Measurements from ENCODE around the gene WSCD2.

Gene WSCD2

DNA sequence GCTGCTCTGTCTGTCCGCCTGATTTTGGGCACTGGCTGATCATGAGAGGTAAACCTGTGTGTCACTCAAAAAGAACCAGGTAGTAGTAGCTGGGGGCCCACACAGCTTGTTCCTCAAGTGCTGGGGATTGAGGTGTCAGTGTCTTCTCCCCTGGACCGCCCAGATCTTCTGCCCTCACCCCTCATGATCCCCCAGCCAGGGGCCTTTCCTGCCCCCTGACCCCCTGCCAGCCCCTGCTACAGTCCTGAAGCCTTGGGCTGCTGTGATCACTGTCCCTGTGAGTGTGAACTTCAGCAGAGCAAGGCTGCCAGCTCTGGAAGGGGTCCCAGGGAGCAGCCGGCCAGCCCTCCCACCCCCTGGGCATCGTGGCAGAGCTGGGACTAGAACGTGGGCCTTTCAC, 11.4 kb downstream of the WSCD2 start:
- H3K4me3 Mint-ChIP-seq = no peak overlapping the region
- no peaks in the 10 kb centered on the region for H3K4me1 Mint-ChIP-seq

DNA sequence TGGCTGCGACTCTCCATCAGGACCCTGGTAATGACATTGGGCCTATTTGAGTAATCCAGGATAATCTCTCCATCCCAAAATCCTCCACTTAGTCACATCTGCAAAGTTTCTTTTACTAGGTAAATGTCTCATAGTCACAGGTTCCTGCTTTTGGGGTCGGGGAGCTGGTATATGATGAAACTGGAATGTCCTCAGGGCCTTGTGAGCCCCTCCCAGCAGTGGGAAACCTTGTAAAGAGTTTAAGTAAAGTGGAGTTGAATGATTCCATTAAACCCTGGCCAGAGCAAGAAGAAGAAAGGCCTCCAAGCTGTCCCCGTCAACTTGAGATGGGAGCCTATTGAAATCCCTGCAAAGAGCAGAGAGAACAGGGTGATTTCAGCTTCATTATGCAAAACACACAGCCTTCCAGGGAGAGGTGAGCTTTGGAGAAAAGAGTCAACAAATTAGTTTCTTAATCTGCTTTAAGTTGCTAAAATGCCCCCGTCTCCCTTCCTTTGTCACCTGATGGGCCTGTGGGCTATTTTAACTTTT, 12.6 kb downstream of the WSCD2 start:
- no peak overlapping the region for H3K27ac Mint-ChIP-seq (ENCODE audit: low read depth)
- H3K9me3 Mint-ChIP-seq = no peaks in the 10 kb centered on the region
- H3K4me3 Mint-ChIP-seq = no peak overlapping the region
- H3K27me3 Mint-ChIP-seq = peaks cover 32% of the 10 kb centered on the region
- H3K36me3 Mint-ChIP-seq (ENCODE audit: insufficient read depth) = peaks cover 2% of the 10 kb centered on the region
- H3K4me1 Mint-ChIP-seq = no peaks in the 10 kb centered on the region
- no peak for DNase-seq (ENCODE audit: low spot score in 2 of 2)
- ATAC-seq (replicated peaks; ENCODE audit: extremely low read depth, poor library complexity, severe bottlenecking) = no peak

More for the DNA sequence above, 11.4 kb downstream of the WSCD2 start:
- no peaks in the 10 kb centered on the region for H3K9me3 Mint-ChIP-seq
- peak overlapping the region; percentile 55 for H3K27ac Mint-ChIP-seq (ENCODE audit: low read depth)
- ATAC-seq (replicated peaks; ENCODE audit: extremely low read depth, poor library complexity, severe bottlenecking) (no peak), DNase-seq (ENCODE audit: low spot score in 2 of 2) (no peak)
- H3K36me3 Mint-ChIP-seq (ENCODE audit: insufficient read depth) = peaks cover 2% of the 10 kb centered on the region
- peaks cover 33% of the 10 kb centered on the region for H3K27me3 Mint-ChIP-seq

GRCh38 chr12:108143144-108143543, 14.1 kb downstream of the WSCD2 start:
- Mint-ChIP-seq H3K9me3 (no peaks in the 10 kb centered on the region), H3K4me3 (no peak overlapping the region), H3K27me3 (peaks cover 32% of the 10 kb centered on the region), H3K4me1 (no peaks in the 10 kb centered on the region), H3K36me3 (ENCODE audit: insufficient read depth) (peaks cover 2% of the 10 kb centered on the region), H3K27ac (ENCODE audit: low read depth) (no peak overlapping the region)
- DNase-seq (ENCODE audit: low spot score in 2 of 2) (no peak), ATAC-seq (replicated peaks; ENCODE audit: extremely low read depth, poor library complexity, severe bottlenecking) (no peak)

DNA sequence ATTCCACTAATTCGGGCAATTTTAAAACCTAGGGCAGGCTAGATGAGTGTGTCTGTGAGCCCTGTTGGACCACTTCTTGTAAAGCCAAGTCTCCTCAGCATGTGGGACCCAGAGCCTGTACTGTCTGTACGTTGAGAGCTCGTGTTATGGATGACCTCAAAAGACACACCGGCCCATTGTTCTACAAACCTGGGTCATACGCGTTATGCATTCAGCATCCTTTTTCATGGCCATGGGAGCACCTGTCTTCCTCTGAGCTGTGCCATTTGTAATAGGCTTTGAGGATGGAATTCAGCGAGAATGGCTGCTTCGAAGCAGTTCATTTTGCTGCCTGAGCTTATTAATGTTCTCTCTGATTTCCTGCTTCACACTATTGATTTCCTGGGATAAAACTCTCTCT, 15.0 kb downstream of the WSCD2 start:
- no peaks in the 10 kb centered on the region for H3K4me1 Mint-ChIP-seq
- H3K4me3 Mint-ChIP-seq = no peak overlapping the region
- no peaks in the 10 kb centered on the region for H3K9me3 Mint-ChIP-seq
- peaks cover 41% of the 10 kb centered on the region for H3K27me3 Mint-ChIP-seq
- ATAC-seq (replicated peaks; ENCODE audit: extremely low read depth, poor library complexity, severe bottlenecking) (no peak), DNase-seq (ENCODE audit: low spot score in 2 of 2) (no peak)
- peaks cover 2% of the 10 kb centered on the region for H3K36me3 Mint-ChIP-seq (ENCODE audit: insufficient read depth)
- H3K27ac Mint-ChIP-seq (ENCODE audit: low read depth) = no peak overlapping the region

GRCh38 chr12:108145011-108145410, 15.9 kb downstream of the WSCD2 start:
- ATAC-seq (replicated peaks; ENCODE audit: extremely low read depth, poor library complexity, severe bottlenecking) (no peak), DNase-seq (ENCODE audit: low spot score in 2 of 2) (no peak)
- Mint-ChIP-seq H3K27me3 (peaks cover 50% of the 10 kb centered on the region), H3K4me1 (no peaks in the 10 kb centered on the region), H3K9me3 (no peaks in the 10 kb centered on the region), H3K4me3 (no peak overlapping the region), H3K27ac (ENCODE audit: low read depth) (no peak overlapping the region), H3K36me3 (ENCODE audit: insufficient read depth) (peaks cover 2% of the 10 kb centered on the region)

GRCh38 chr12:108146035-108146893, 17.2 kb downstream of the WSCD2 start:
- Mint-ChIP-seq H3K9me3 (no peaks in the 10 kb centered on the region), H3K4me3 (no peak overlapping the region), H3K27ac (ENCODE audit: low read depth) (no peak overlapping the region), H3K4me1 (no peaks in the 10 kb centered on the region), H3K36me3 (ENCODE audit: insufficient read depth) (peaks cover 2% of the 10 kb centered on the region), H3K27me3 (peaks cover 55% of the 10 kb centered on the region)
- no peak for ATAC-seq (replicated peaks; ENCODE audit: extremely low read depth, poor library complexity, severe bottlenecking)
- no peak for DNase-seq (ENCODE audit: low spot score in 2 of 2)

GRCh38 chr12:108147279-108147678, 18.2 kb downstream of the WSCD2 start:
- H3K4me1 Mint-ChIP-seq = no peaks in the 10 kb centered on the region
- H3K4me3 Mint-ChIP-seq = no peak overlapping the region
- H3K27me3 Mint-ChIP-seq = peaks cover 58% of the 10 kb centered on the region
- DNase-seq (ENCODE audit: low spot score in 2 of 2) (no peak), ATAC-seq (replicated peaks; ENCODE audit: extremely low read depth, poor library complexity, severe bottlenecking) (no peak)
- peaks cover 2% of the 10 kb centered on the region for H3K36me3 Mint-ChIP-seq (ENCODE audit: insufficient read depth)
- H3K27ac Mint-ChIP-seq (ENCODE audit: low read depth) = no peak overlapping the region
- no peaks in the 10 kb centered on the region for H3K9me3 Mint-ChIP-seq

DNA sequence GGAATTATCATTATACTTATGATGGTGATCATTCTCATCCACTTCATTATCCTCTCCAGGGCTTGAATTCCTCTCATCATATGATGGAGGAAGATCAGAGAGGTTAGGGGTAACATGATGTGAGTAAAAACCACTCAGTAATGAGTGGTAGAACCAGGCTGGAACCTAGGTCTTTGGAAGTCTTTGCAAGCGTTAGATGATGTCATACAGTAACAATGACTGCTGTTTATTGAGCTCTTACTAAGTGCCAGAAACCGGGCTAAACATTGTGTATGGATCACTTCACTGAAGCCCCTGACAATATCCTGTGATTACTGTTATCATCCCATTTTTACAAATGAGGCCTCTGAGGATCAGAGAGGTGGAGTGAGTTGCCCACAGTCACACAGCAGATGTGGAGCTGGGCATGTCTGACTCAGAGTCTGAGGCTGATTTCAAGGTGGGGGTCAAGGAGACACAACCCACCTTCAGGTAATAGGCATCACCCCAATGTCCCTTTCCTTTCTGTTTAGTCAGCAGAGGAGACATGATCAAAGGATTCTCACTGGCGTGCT, 19.5 kb downstream of the WSCD2 start:
- Mint-ChIP-seq H3K27ac (ENCODE audit: low read depth) (no peak overlapping the region), H3K36me3 (ENCODE audit: insufficient read depth) (no peaks in the 10 kb centered on the region), H3K9me3 (no peaks in the 10 kb centered on the region), H3K27me3 (peaks cover 58% of the 10 kb centered on the region), H3K4me3 (no peak overlapping the region), H3K4me1 (no peaks in the 10 kb centered on the region)
- ATAC-seq (replicated peaks; ENCODE audit: extremely low read depth, poor library complexity, severe bottlenecking) (no peak), DNase-seq (ENCODE audit: low spot score in 2 of 2) (no peak)

- H3K4me1 Mint-ChIP-seq = no peaks in the 10 kb centered on the region
- peaks cover 58% of the 10 kb centered on the region for H3K27me3 Mint-ChIP-seq
- ATAC-seq (replicated peaks; ENCODE audit: extremely low read depth, poor library complexity, severe bottlenecking) (no peak), DNase-seq (ENCODE audit: low spot score in 2 of 2) (no peak)
- H3K36me3 Mint-ChIP-seq (ENCODE audit: insufficient read depth) = no peaks in the 10 kb centered on the region
- H3K9me3 Mint-ChIP-seq = no peaks in the 10 kb centered on the region
- H3K27ac Mint-ChIP-seq (ENCODE audit: low read depth) = no peak overlapping the region
- no peak overlapping the region for H3K4me3 Mint-ChIP-seq
These were observed 21.3 kb downstream of the WSCD2 start for GRCh38 chr12:108150436-108150835.

- DNase-seq (ENCODE audit: low spot score in 2 of 2) = no peak
- H3K4me3 Mint-ChIP-seq = no peak overlapping the region
- no peak overlapping the region for H3K27ac Mint-ChIP-seq (ENCODE audit: low read depth)
- peaks cover 54% of the 10 kb centered on the region for H3K27me3 Mint-ChIP-seq
- ATAC-seq (replicated peaks; ENCODE audit: extremely low read depth, poor library complexity, severe bottlenecking) = no peak
- H3K4me1 Mint-ChIP-seq = no peaks in the 10 kb centered on the region
- H3K36me3 Mint-ChIP-seq (ENCODE audit: insufficient read depth) = no peaks in the 10 kb centered on the region
- no peaks in the 10 kb centered on the region for H3K9me3 Mint-ChIP-seq
These were observed 22.6 kb downstream of the WSCD2 start for GRCh38 chr12:108151533-108152169.

DNA sequence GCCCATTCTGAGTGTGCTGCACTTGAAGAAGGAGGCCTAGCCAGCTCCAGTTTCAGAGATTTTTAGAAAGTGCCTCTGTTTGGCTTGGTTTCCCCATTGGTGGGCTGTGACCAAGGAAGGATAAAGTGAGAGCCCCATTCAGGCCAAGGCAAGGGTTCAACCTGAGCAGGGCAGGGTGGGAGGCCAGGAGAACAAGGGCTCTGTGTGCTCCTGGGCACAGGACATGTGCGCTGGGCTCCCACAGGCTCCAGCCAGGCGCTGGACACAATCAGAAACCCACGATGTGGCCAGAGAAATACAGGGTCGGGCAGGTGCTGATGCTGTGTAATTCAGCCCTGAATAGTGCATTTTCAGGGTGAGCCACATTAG, 23.1 kb downstream of the WSCD2 start:
- no peak for DNase-seq (ENCODE audit: low spot score in 2 of 2)
- no peak for ATAC-seq (replicated peaks; ENCODE audit: extremely low read depth, poor library complexity, severe bottlenecking)
- peaks cover 59% of the 10 kb centered on the region for H3K27me3 Mint-ChIP-seq
- no peaks in the 10 kb centered on the region for H3K9me3 Mint-ChIP-seq
- H3K4me3 Mint-ChIP-seq = no peak overlapping the region
- no peaks in the 10 kb centered on the region for H3K36me3 Mint-ChIP-seq (ENCODE audit: insufficient read depth)
- no peaks in the 10 kb centered on the region for H3K4me1 Mint-ChIP-seq
- H3K27ac Mint-ChIP-seq (ENCODE audit: low read depth) = no peak overlapping the region

- ATAC-seq (replicated peaks; ENCODE audit: extremely low read depth, poor library complexity, severe bottlenecking) (no peak), DNase-seq (ENCODE audit: low spot score in 2 of 2) (no peak)
- H3K27ac Mint-ChIP-seq (ENCODE audit: low read depth) = no peak overlapping the region
- H3K9me3 Mint-ChIP-seq = no peaks in the 10 kb centered on the region
- peaks cover 67% of the 10 kb centered on the region for H3K27me3 Mint-ChIP-seq
- H3K4me3 Mint-ChIP-seq = no peak overlapping the region
- no peaks in the 10 kb centered on the region for H3K4me1 Mint-ChIP-seq
- no peaks in the 10 kb centered on the region for H3K36me3 Mint-ChIP-seq (ENCODE audit: insufficient read depth)
These were observed 27.6 kb downstream of the WSCD2 start for GRCh38 chr12:108156717-108157116.
